Epithelial cell of esophagus (primary cell): Measurements from ENCODE around the gene PLEKHA6.

ENCODE experiments used
- DNase-seq: peaks from one replicate; pipeline ENCODE4 v3.0.0; 2010; ENCODE audit warnings: low read depth
- H3K4me3 ChIP-seq: 2 replicates; pipeline ENCODE4 v1.5.1; 2011; ENCODE audit warnings: mild to moderate bottlenecking, low read length, control low read depth
- TF ChIP-seq, protein P1 (sequence below): IDR thresholded peaks from 2 replicates; pipeline ENCODE4 v1.5.1; 2011; ENCODE audit warnings: low read depth, mild to moderate bottlenecking, low read length, control low read depth, inconsistent platforms; ENCODE audit not compliant: insufficient read depth; ENCODE audit errors: missing control alignments

Gene PLEKHA6

GRCh38 chr1:204349602-204350001 lies 10.1 kb downstream of the PLEKHA6 start:
- TF ChIP-seq, protein P1, sequence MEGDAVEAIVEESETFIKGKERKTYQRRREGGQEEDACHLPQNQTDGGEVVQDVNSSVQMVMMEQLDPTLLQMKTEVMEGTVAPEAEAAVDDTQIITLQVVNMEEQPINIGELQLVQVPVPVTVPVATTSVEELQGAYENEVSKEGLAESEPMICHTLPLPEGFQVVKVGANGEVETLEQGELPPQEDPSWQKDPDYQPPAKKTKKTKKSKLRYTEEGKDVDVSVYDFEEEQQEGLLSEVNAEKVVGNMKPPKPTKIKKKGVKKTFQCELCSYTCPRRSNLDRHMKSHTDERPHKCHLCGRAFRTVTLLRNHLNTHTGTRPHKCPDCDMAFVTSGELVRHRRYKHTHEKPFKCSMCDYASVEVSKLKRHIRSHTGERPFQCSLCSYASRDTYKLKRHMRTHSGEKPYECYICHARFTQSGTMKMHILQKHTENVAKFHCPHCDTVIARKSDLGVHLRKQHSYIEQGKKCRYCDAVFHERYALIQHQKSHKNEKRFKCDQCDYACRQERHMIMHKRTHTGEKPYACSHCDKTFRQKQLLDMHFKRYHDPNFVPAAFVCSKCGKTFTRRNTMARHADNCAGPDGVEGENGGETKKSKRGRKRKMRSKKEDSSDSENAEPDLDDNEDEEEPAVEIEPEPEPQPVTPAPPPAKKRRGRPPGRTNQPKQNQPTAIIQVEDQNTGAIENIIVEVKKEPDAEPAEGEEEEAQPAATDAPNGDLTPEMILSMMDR, result no peak

GRCh38 chr1:204348722-204349121 lies 11.0 kb downstream of the PLEKHA6 start:
- no peak for DNase-seq
- TF ChIP-seq, protein P1, result no peak
- H3K4me3 ChIP-seq, result no peak overlapping the region

More at GRCh38 chr1:204349602-204350001, 10.1 kb downstream of the PLEKHA6 start:
- no peak overlapping the region for H3K4me3 ChIP-seq
- peak; percentile 86 for DNase-seq

GRCh38 chr1:204348242-204348641 lies 11.5 kb downstream of the PLEKHA6 start:
- H3K4me3 ChIP-seq, result no peak overlapping the region
- DNase-seq, result no peak
- TF ChIP-seq, protein P1, result no peak

DNA sequence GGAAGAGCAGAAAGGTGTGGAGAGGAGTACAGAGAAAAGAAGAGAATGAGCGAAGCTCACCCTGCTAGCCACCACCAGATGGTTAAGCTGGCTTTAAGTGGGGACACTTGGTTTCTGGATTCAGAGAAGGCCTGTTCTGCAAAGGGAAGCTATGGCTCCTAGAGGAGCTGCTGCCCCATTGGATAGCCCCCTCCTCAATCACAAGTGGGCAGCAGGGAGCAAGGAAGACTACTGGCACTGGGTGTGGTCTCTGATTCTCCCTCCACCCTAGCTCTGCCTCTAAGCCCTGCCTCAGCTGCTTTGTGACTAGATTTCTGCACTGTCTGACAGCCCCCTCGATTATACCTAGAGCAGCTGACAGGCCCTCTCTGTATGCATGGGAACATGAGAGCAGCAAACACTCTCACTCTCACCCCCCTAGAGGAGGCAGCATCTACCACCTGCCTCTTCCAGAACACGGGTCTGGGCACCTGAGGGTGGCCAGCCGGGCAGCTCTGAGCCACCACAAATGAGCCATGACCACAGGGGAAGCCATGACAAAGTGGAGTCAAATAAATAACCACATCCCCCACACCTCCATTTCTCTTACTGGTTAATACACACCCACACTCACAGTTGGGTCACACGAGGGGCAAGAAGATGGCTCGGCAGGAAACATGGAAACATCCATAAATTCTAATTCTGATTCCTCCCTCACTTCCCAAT lies 13.6 kb downstream of the PLEKHA6 start:
- TF ChIP-seq, protein P1, result no peak

GRCh38 chr1:204345438-204345841 lies 14.3 kb downstream of the PLEKHA6 start:
- H3K4me3 ChIP-seq, result no peak overlapping the region
- TF ChIP-seq, protein P1, result no peak
- no peak for DNase-seq

More for the DNA sequence above, 13.6 kb downstream of the PLEKHA6 start:
- no peak for DNase-seq
- H3K4me3 ChIP-seq, result no peak overlapping the region

DNA sequence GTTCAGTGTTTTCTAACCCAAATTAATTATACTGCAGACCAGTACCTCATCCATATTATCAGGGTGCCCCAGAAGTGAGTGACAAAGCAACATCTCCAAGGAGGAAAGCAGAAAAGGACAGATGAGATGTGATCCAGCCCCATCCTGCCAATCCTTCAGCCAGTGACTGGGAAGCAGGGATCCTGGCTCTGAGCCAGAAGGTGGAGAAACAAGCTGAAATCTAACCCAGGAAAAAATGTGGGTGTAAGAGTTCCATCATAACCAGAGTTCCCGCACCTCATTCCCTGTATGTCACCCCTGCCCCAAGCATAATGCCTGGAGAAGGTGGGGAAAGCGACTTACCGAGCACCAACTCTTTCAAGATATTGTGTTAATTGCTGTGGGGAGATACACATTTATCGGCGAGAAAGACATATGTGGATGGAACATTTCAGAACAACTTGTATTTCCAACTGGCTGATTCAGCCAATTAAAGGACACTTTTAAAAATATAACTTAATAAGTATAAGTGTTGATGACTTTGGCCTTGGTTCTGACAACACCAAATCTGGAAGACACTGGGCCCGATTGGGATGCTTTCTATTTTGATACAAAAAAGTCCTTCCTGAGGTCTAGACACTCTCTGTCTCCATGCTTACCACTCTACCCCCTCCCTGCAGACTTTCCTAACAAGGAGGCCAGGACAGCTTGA lies 14.9 kb downstream of the PLEKHA6 start:
- DNase-seq, result peak; percentile 49
- TF ChIP-seq, protein P1, result no peak
- H3K4me3 ChIP-seq, result no peak overlapping the region
